ENCODE data around the gene INO80D.

GRCh38 chr2:206045251-206045650 is 40.7 kb downstream of the INO80D start:
- TF ChIP-seq CTCF (IDR thresholded peaks at IDR 0.05) (no peak), POLR2A (IDR thresholded peaks at IDR 0.05) (no peak)
